Stimulated activated CD8-positive, alpha-beta memory T cell treated with anti-CD3 and anti-CD28 coated beads, Interleukin-15, amount 100 ng/mL, for 1 hour (primary cell): ENCODE results near the gene ITGA6.

ENCODE experiments used
- DNase-seq: peaks from one replicate; pipeline ENCODE4 v3.0.0-alpha.2; 2020; ENCODE audit warnings: low read depth

The ITGA6 gene

GRCh38 chr2:172465417-172466334, 38.3 kb downstream of the ITGA6 start:
- DNase-seq: peak; percentile 57

DNA sequence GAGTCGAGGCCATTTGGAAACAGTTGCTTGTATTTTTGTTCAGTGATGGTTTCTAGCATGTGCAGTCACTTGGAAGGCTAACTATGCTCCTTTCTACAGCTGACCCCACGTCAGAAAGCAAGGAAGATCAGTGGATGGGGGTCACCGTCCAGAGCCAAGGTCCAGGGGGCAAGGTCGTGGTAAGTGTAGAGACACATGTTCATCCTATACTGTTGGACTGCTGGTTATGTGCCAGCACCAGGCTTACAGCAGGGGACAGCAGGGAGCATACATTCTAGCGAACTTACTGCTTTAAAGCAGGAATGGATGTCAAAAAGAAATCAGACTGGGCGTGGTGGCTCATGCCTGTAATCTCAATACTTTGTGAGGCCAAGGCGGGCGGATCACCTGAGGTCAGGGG, 40.0 kb downstream of the ITGA6 start:
- DNase-seq: no peak

DNA sequence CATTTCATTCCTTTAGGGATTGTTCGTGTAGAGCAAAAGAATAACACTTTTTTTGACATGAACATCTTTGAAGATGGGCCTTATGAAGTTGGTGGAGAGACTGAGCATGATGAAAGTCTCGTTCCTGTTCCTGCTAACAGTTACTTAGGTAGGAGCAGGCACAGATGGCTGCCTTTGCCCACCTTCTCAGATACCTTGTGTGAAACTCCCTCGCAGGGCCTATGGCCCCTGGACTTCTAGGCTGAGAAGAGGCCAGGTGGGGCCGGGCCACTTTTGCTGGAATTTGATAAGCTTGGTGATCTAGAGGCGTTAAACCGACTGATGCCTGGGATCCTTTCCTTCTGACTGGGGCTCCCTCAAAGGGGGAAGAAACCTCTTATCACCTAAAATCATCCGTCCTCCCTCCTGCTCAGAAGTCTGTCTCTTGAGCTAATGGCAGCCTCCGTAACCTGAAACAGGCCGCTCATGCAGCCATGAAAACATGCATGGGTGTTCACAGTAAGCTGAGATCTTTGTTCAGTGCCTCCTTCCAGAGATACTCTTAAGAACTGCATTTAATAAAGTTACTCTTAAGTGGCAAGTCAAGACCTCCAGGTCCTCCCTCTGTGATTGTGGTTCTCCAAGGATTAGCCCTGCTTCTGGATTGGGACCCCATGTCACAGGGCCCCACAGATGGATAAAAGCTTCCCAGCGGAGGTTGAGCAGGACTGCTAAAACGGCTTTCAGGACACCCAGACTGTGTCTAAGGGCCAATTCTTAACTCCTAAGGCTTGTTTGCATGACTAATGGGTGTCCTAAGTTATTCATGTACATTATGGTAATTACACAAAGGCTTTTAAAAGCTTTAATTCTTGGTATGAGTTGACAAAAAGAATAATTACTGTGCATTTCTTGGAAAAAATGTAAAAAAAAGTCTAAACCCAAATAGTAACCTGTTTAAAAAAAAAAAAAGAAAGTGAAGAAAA, 43.9 kb downstream of the ITGA6 start:
- DNase-seq: no peak

DNA sequence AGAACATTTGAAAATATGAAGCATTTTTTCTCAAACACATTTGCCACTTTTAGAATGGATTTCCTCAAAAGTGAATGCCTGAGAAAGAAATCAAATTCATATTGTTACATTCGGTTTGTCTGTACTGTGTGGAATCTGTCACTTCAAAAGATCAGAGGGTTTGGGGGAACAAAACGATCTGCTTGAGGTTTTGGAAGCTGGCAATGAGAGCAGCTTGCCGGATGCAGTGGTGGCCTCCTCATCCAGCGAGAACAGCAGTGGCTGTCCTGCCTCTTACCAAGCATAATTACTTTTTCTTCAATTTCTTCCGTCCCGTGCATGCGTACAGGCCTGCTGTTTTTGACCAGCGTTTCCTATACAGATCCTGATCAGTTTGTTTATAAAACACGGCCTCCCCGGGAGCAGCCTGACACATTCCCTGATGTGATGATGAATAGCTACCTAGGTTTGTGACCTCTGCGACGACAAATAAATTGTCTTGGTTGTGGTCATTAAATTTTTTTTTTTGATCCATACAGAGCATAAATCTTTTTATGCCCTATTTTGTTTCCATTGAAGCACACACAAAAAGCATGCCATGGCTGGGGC, 45.2 kb downstream of the ITGA6 start:
- DNase-seq: no peak

DNA sequence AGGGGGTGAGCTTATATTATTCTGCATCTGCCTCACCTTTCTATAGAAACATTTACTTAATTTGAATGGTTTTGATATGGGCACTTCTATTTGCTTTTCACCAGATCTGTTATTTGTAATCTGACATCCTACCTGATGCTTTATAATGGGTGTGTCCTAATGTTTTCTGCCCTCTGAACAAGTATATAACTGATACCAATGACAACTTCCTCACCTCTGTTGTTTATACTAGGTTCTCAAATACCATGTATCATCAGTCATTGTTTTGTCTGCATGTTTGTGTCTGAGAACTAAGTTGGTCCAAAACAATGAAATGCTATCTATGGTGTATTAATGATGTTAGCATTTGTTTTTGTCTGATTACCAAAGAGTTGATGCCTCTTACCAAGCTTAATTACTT, 45.8 kb downstream of the ITGA6 start:
- DNase-seq: no peak

DNA sequence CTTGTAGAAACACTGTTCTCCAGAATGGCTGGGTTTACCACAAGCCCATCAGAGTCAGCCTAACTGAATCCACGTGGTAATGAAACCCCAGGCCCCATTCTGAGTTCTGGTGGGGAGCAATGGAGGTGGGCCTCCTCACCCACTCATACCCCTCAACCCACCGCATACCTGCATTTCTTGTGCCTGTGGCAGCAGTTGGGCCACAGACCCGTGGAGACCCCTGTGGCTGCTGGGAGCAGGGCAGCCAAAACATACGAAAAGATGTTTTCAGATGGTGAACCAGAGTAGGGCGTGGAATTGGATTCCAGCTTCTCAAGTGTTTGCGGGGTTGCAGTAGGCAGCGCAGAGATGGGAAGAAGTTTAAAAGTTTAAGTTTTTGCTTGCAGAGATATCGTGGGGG, 51.0 kb downstream of the ITGA6 start:
- DNase-seq: no peak

DNA sequence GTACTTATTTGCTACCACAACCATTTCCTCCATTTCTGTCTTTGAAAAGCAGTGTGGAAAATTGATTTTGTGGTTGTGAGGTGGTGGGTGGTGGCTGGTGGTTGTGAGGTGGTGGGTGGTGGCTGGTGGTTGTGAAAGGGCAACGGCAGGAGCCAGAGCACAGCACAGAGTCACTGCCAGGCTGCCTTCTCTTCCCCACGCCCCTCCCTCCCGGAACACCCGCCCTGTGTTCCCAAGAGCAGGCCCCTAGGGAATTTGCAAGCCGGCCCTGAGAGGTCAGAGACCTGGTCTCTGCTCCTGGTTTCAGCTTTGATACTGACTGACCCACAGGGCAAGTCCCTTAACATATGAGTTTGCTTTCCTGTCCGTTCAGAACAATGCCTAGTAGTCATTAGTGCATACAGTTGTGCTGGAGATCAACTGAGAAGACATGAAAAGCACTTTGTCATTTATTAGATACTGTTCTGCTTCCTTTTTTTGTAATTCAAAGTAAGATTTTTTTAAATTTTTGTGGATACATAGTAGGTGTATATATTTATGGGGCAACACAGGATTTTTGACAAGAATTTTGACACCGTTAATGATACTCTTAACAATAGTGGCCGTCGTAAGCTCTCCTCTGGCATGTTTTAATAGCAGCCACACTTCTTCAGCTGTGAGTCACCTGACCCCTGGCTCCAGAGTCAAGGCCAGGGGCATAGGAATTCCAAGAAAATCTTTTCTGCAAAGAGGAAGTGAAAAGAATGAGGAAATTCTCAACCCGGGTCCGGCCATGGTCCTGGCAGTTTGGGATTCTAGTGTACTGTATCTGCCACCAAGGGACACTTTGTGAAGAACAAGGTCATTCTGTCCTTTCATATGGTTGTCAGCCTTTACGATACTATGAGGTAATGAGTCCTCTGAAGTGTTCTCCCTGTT, 53.2 kb downstream of the ITGA6 start:
- no peak for DNase-seq

- DNase-seq: no peak
These were observed 54.3 kb downstream of the ITGA6 start for GRCh38 chr2:172481507-172482262.

- no peak for DNase-seq
These were observed 56.9 kb downstream of the ITGA6 start for GRCh38 chr2:172484253-172484652.

GRCh38 chr2:172484706-172485105, 57.3 kb downstream of the ITGA6 start:
- DNase-seq: no peak

- DNase-seq: no peak
These were observed 61.2 kb downstream of the ITGA6 start for GRCh38 chr2:172488556-172488955.

GRCh38 chr2:172489681-172490080, 62.3 kb downstream of the ITGA6 start:
- DNase-seq: no peak

- no peak for DNase-seq
These were observed 68.8 kb downstream of the ITGA6 start for GRCh38 chr2:172496160-172496608.

- no peak for DNase-seq
These were observed 79.8 kb downstream of the ITGA6 start for GRCh38 chr2:172507199-172507598.

- DNase-seq: no peak
These were observed 82.7 kb downstream of the ITGA6 start for GRCh38 chr2:172510088-172510487.

DNA sequence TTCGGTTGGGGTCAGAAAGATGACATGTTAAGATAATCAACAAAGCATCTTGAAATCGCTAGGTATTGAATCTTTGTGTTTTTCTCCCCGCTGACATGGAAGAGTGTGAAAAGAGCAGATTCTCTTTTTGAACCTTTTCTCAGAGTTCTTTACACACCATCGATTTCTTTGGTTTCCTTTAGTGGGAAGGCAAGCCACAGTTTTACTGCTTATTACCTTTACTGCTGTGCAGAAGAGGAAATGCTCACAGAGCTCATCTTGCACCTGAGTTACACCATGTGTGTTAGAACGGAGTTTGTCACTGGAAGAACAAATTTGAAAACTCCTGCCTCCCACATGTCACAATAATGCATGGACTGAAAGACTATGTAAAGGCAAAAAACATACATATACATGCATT, 83.2 kb downstream of the ITGA6 start:
- no peak for DNase-seq

GRCh38 chr2:172512810-172513523, 85.6 kb downstream of the ITGA6 start:
- no peak for DNase-seq

GRCh38 chr2:172513524-172513900, 86.1 kb downstream of the ITGA6 start:
- DNase-seq: no peak

DNA sequence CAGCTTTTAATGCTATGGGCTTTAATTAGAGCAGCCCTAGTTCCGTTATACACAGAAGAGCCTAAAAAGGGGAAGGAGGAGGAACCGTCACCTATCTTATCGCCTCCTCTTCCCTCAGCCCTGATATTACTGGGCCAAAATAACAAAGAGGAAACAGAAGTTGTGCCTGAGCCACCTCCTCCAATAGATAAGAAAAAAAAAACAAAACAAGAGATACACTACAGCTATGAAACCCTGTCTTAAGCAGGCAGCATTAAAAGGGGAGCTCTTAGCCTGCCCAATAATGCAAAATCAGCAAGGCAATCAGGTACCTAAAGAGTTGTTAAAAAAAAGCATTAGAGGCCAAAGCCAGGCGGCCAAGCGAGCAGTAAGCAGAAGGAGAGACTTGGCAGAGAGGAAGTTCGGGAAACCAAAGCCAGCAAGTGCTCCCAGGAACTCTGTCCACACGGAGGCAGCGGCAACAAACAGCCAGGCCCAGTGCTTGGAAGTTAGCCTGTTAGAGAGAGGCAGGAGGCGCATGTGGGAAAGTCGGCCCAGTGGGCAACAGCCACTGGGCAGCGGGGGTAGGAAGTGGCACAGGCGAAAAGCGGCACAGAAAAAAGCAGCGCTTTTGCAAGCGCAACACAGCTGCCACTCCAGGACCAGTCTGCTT, 86.7 kb downstream of the ITGA6 start:
- no peak for DNase-seq
